Esophagus (tissue), 2 donors: ENCODE measurements around the gene PLCH2. TPM values are rescaled to one million over a fixed set of nuclear protein-coding genes. Genes with fewer than 3 reads are reported as not detected.
A peak's percentile ranks its signal among the peaks of the same experiment; 100 is the strongest.

Experiments used
- H3K27ac ChIP-seq, 2 donors: one replicate each; pipeline ENCODE4 v1.5.1; 2013; ENCODE audit warnings: low read depth in 2 of 2, mild to moderate bottlenecking in 2 of 2, inconsistent platforms in 1 of 2, low read length in 1 of 2, moderate library complexity in 1 of 2
- H3K27me3 ChIP-seq, 2 donors: one replicate each; pipeline ENCODE4 v1.6.1; 2013; ENCODE audit warnings: low read length in 2 of 2, control low read depth in 1 of 2, mild to moderate bottlenecking in 1 of 2; ENCODE audit not compliant: insufficient read depth in 2 of 2, control insufficient read depth in 1 of 2
- H3K36me3 ChIP-seq, 2 donors: one replicate each; pipeline ENCODE4 v1.6.1; 2013; ENCODE audit warnings: low read length in 1 of 2; ENCODE audit not compliant: control insufficient read depth in 2 of 2, insufficient read depth in 2 of 2
- H3K4me1 ChIP-seq, 2 donors: one replicate each; pipeline ENCODE4 v1.6.1; 2013; ENCODE audit warnings: low read length in 1 of 2; ENCODE audit not compliant: control insufficient read depth in 2 of 2, insufficient read depth in 2 of 2
- H3K4me3 ChIP-seq, 2 donors: one replicate each; pipeline ENCODE4 v1.5.1; 2013; ENCODE audit warnings: low read length in 2 of 2, mild to moderate bottlenecking in 2 of 2, low read depth in 1 of 2, moderate library complexity in 1 of 2
- H3K9me3 ChIP-seq, 2 donors: one replicate each; pipeline ENCODE4 v1.6.1; 2013; ENCODE audit warnings: mild to moderate bottlenecking in 2 of 2, low read depth in 1 of 2, low read length in 1 of 2, moderate library complexity in 1 of 2; ENCODE audit not compliant: control insufficient read depth in 2 of 2, insufficient read depth in 1 of 2
- WGBS, 2 donors: extraction: QIAGEN DNeasy Blood & Tissue Kit; methylation state at CpG; one replicate each; pipeline ENCODE4 v1.1.7; 2013; 5-methylcytosine and 5-hydroxymethylcytosine counted together
- polyA plus RNA-seq, 2 donors: library from polyadenylated mRNA; stranded (reverse); fragments of 200-250 nt; gene quantifications; one replicate each; pipeline ENCODE4 v1.2.3, GENCODE V29; 2013
- donor health status: healthy with polysubstance abuse.
- donor health status: Bipolar disorder and iron deficiency.

The PLCH2 gene
- polyA plus RNA-seq, 2 donors, result 19.2 to 88.7 TPM

GRCh38 chr1:2519729-2520128 lies 43.6 kb downstream of the PLCH2 start:
- Histone ChIP-seq H3K4me1 (peaks cover 8 to 12% of the 10 kb centered on the region in 2 donors), H3K9me3 (no peaks in the 10 kb centered on the region), H3K27ac (no peak overlapping the region), H3K27me3 (no peaks in the 10 kb centered on the region), H3K4me3 (no peak overlapping the region), H3K36me3 (peaks cover 18 to 58% of the 10 kb centered on the region in 2 donors)
- 91 to 97% methylated on average over 30 of the region's 30 CpGs for WGBS, 2 donors

GRCh38 chr1:2520206-2520605 lies 44.1 kb downstream of the PLCH2 start:
- H3K27me3 ChIP-seq, result no peaks in the 10 kb centered on the region
- 92 to 95% methylated on average over 19 to 20 of the region's 20 CpGs for WGBS, 2 donors
- peaks cover 18 to 56% of the 10 kb centered on the region in 2 donors for H3K36me3 ChIP-seq
- peaks cover 12 to 17% of the 10 kb centered on the region in 2 donors for H3K4me1 ChIP-seq
- no peak overlapping the region for H3K4me3 ChIP-seq
- no peak overlapping the region for H3K27ac ChIP-seq
- no peaks in the 10 kb centered on the region for H3K9me3 ChIP-seq

GRCh38 chr1:2520806-2521205 lies 44.7 kb downstream of the PLCH2 start:
- Histone ChIP-seq H3K4me1 (peaks cover 12 to 19% of the 10 kb centered on the region in 2 donors), H3K27ac (no peak overlapping the region), H3K4me3 (no peak overlapping the region), H3K36me3 (peaks cover 18 to 50% of the 10 kb centered on the region in 2 donors), H3K27me3 (no peaks in the 10 kb centered on the region), H3K9me3 (no peaks in the 10 kb centered on the region)
- WGBS, 2 donors, result 92 to 95% methylated on average over 21 of the region's 21 CpGs

- Histone ChIP-seq H3K4me3 (no peak overlapping the region), H3K27me3 (no peaks in the 10 kb centered on the region), H3K4me1 (peaks cover 15 to 25% of the 10 kb centered on the region in 2 donors), H3K27ac (no peak overlapping the region), H3K36me3 (peaks cover 18 to 38% of the 10 kb centered on the region in 2 donors), H3K9me3 (no peaks in the 10 kb centered on the region)
- 89 to 91% methylated on average over 7 of the region's 7 CpGs for WGBS, 2 donors
Measured at GRCh38 chr1:2522230-2522629, 46.1 kb downstream of the PLCH2 start.

- no peaks in the 10 kb centered on the region for H3K27me3 ChIP-seq
- 48 to 53% methylated on average over 32 of the region's 32 CpGs for WGBS, 2 donors
- H3K4me1 ChIP-seq, result peaks cover 25 to 36% of the 10 kb centered on the region in 2 donors
- no peak overlapping the region for H3K4me3 ChIP-seq
- H3K27ac ChIP-seq, result peak overlapping the region in 1 of 2 donors; percentile 18
- H3K9me3 ChIP-seq, result no peaks in the 10 kb centered on the region
- peaks cover 16 to 31% of the 10 kb centered on the region in 2 donors for H3K36me3 ChIP-seq
Measured at GRCh38 chr1:2523191-2523890, 47.3 kb downstream of the PLCH2 start.

- Histone ChIP-seq H3K27ac (peak overlapping the region in 1 of 2 donors; percentile 2), H3K27me3 (no peaks in the 10 kb centered on the region), H3K9me3 (no peaks in the 10 kb centered on the region), H3K36me3 (peaks cover 10 to 24% of the 10 kb centered on the region in 2 donors), H3K4me3 (no peak overlapping the region), H3K4me1 (peaks cover 27 to 36% of the 10 kb centered on the region in 2 donors)
- WGBS, 2 donors, result 59 to 68% methylated on average over 10 of the region's 10 CpGs
Measured at GRCh38 chr1:2523891-2524609, 48.0 kb downstream of the PLCH2 start.

GRCh38 chr1:2525572-2525919 lies 49.5 kb downstream of the PLCH2 start:
- H3K4me1 ChIP-seq, result peaks cover 33 to 39% of the 10 kb centered on the region in 2 donors
- peak overlapping the region; percentile 81 to 86 for H3K4me3 ChIP-seq
- H3K9me3 ChIP-seq, result no peaks in the 10 kb centered on the region
- peaks cover 7 to 11% of the 10 kb centered on the region in 2 donors for H3K36me3 ChIP-seq
- WGBS, 2 donors, result 3% methylated on average over 20 of the region's 20 CpGs
- peak overlapping the region; percentile 45 to 75 for H3K27ac ChIP-seq
- H3K27me3 ChIP-seq, result no peaks in the 10 kb centered on the region

- H3K4me1 ChIP-seq, result peaks cover 34 to 45% of the 10 kb centered on the region in 2 donors
- peak within 1 kb of the TSS; percentile 81 to 86 for H3K4me3 ChIP-seq
- no peaks in the 10 kb centered on the region for H3K27me3 ChIP-seq
- peaks cover 1 to 6% of the 10 kb centered on the region in 2 donors for H3K36me3 ChIP-seq
- H3K27ac ChIP-seq, result peak within 1 kb of the TSS; percentile 91 to 92
- 0 to 1% methylated on average over 72 to 107 of the region's 107 CpGs for WGBS, 2 donors
- no peaks in the 10 kb centered on the region for H3K9me3 ChIP-seq
Measured at GRCh38 chr1:2525920-2526823, 50.1 kb downstream of the PLCH2 start, which contains the start of gene PANK4. Gene PANK4, minus strand, starts transcription at chr1:2526596. Its CDS starts 9 bp downstream, at chr1:2526587.
